ENCODE data around the gene THOC7. TPM values are rescaled to one million over a fixed set of nuclear protein-coding genes. Genes with fewer than 3 reads are reported as not detected.

The THOC7 gene
- total RNA-seq, 1 experiment from 2014 or later, result 67.3 TPM

DNA sequence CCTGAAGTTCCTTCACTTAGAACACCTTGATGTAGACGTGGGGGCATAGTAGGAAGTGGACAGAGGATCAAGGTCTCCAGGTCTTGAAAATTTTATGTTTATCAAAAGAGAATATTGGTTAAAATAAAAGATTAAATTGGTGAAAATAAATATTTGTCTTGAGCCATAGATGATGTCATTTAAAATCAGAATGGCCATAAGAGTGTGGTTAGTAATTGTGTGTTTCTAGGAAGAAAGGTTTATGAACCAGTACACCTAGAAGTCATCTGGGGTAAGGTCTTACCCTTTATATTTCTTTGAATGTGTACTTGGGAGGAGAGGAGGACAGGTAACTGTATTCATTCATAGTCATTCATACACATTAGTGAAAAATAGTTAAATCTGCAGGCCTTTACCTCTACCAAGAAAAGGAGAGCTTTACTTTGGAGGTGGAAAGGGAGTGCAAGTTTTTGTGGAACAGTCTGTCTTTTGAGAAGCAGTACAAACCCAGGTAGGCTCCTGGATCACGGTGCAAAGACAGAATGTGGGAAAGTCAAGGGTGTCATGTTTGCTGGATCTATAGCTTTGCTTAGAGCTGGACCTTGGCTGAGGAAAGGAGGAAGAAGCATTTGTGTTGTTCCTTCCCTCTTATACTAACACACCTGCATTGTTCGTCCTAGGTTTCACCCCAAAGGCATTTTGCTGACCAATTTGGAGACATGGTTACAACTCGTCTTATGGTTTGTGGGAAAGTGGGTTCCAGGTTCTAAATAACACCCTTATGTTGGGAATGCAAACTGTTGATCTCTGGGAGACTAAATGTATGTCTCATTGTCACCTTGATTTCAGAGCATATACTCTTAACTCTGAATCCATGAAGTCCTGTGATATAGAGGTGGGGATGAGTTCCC lies 42.4 kb upstream of the THOC7 start:
- ChIA-PET CTCF (no interaction called here), RAD21 (ENCODE audit: low non-redundant PET in 1 of 2, low total read pairs in 2 of 2, uncharacterized antibody in 2 of 2, unreplicated experiment in 2 of 2) (no interaction called here), POLR2A (no interaction called here)
- H3K4me2 ChIP-seq (ENCODE audit: low read length), result no peak overlapping the region
- H4K20me1 ChIP-seq (ENCODE audit: insufficient read depth), result no peaks in the 10 kb centered on the region
- H3K27me3 ChIP-seq (ENCODE audit: insufficient read depth, low read length), result no peaks in the 10 kb centered on the region
- 0 out of 4 replicates have a peak, but pooled peaks cover 0 to 4% of the 10 kb centered on the region in 2 experiments for H3K36me3 ChIP-seq (ENCODE audit: control insufficient read depth in 1 of 2, insufficient read depth in 2 of 2, low read length in 2 of 2)
- no peak overlapping the region for H3K9ac ChIP-seq (ENCODE audit: low read length)
- DNase-seq (ENCODE audit: low read depth, low spot score) (no peak), ATAC-seq (no peak)
- peaks cover 17% of the 10 kb centered on the region; the same call in 1 of the 2 replicates for H3K79me2 ChIP-seq (ENCODE audit: insufficient read depth, low read length)
- H2AFZ ChIP-seq (ENCODE audit: low read depth, low read length, poor library complexity, severe bottlenecking), result no peak overlapping the region
- H3K9me3 ChIP-seq (ENCODE audit: control insufficient read depth in 1 of 2, insufficient read depth in 1 of 2, low read depth in 1 of 2, low read length in 2 of 2), result no peaks in the 10 kb centered on the region
- H3K4me1 ChIP-seq (ENCODE audit: control insufficient read depth in 1 of 2, insufficient read depth in 2 of 2, low read length in 2 of 2), result peaks cover 2 to 10% of the 10 kb centered on the region in 2 experiments; a peak in 3 of 4 replicates
- H3K27ac ChIP-seq (ENCODE audit: low read depth, low read length), result no peak overlapping the region
- no peak for TF ChIP-seq CEBPB (IDR thresholded peaks at IDR 0.05; ENCODE audit: low read depth)
- TF ChIP-seq CTCF (IDR thresholded peaks at IDR 0.05 in 2 of 3, conservative IDR thresholded peaks at IDR 0.05 in 1 of 3; ENCODE audit: borderline replicate concordance in 1 of 3, insufficient read depth in 1 of 3, low read depth in 2 of 3, low read length in 2 of 3), result no peak
- TF ChIP-seq RAD21 (IDR thresholded peaks at IDR 0.05; ENCODE audit: low read depth), result no peak
- TF ChIP-seq YY1 (IDR thresholded peaks at IDR 0.05; ENCODE audit: extremely low read depth, insufficient replicate concordance, low read depth, low read length), result no peak
- TF ChIP-seq EZH2 (IDR thresholded peaks at IDR 0.05), result no peak
- TF ChIP-seq, protein P1, sequence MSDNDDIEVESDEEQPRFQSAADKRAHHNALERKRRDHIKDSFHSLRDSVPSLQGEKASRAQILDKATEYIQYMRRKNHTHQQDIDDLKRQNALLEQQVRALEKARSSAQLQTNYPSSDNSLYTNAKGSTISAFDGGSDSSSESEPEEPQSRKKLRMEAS (IDR thresholded peaks at IDR 0.05), result no peak
- no peak for TF ChIP-seq EZH2phosphoT487 (IDR thresholded peaks at IDR 0.05; ENCODE audit: borderline replicate concordance)
- no peak for TF ChIP-seq EGR1 (IDR thresholded peaks at IDR 0.05; ENCODE audit: low read depth)
- no peak for TF ChIP-seq POLR2A (IDR thresholded peaks at IDR 0.05; ENCODE audit: borderline replicate concordance, extremely low read depth, insufficient read depth, insufficient read length)
- no peak for TF ChIP-seq CBX3 (IDR thresholded peaks at IDR 0.05; ENCODE audit: low read depth)
- TF ChIP-seq ELF1 (IDR thresholded peaks at IDR 0.05; ENCODE audit: borderline replicate concordance, low read depth), result no peak
- no peak for TF ChIP-seq ZFX (IDR thresholded peaks at IDR 0.05)
- no peak for TF ChIP-seq SIN3A (IDR thresholded peaks at IDR 0.05; ENCODE audit: low read depth)
- no peak for TF ChIP-seq JUND (IDR thresholded peaks at IDR 0.05)
- TF ChIP-seq, protein P2, sequence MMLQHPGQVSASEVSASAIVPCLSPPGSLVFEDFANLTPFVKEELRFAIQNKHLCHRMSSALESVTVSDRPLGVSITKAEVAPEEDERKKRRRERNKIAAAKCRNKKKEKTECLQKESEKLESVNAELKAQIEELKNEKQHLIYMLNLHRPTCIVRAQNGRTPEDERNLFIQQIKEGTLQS (IDR thresholded peaks at IDR 0.05), result no peak
- H3K4me3 ChIP-seq (replicated peaks in 1 of 2; ENCODE audit: low read depth in 1 of 2, low read length in 2 of 2), result no peak overlapping the region
- H3K9me2 ChIP-seq (ENCODE audit: insufficient read depth), result no peaks in the 10 kb centered on the region
- intact Hi-C loops (cut with micrococcal nuclease), result loop anchor here (5.0 kb wide), 1 partner anchor 34 kb away; no protein-coding TSS in a partner anchor
- no TSS peak for BruUV-seq (replicated peaks)

Data from HCT116 (cell line).